Mesendoderm (in vitro differentiated cells): ENCODE results near the gene PLA2G4D.

Experiments used
- DNase-seq: peaks from one replicate; pipeline ENCODE4 v3.0.0; 2013
- H2AK5ac ChIP-seq: 2 replicates; pipeline ENCODE4 v1.6.1; 2013; ENCODE audit warnings: low read length, inconsistent platforms
- H2BK120ac ChIP-seq: 2 replicates; pipeline ENCODE4 v1.6.1; 2013; ENCODE audit warnings: low read depth, mild to moderate bottlenecking, low read length, moderate library complexity, mixed read lengths
- H2BK15ac ChIP-seq: replicated peaks from 2 replicates; pipeline ENCODE4 v1.6.1; 2013; ENCODE audit warnings: low read depth, mild to moderate bottlenecking, moderate library complexity
- H2BK5ac ChIP-seq: 2 replicates; pipeline ENCODE4 v1.6.1; 2013; ENCODE audit warnings: low read length, inconsistent platforms
- H3K18ac ChIP-seq: 2 replicates; pipeline ENCODE4 v1.6.1; 2013; ENCODE audit warnings: mild to moderate bottlenecking, low read length, mixed read lengths
- H3K23ac ChIP-seq: one replicate; pipeline ENCODE4 v1.6.1; 2013; ENCODE audit warnings: low read length
- H3K27ac ChIP-seq: 2 replicates; pipeline ENCODE4 v1.5.1; 2013; ENCODE audit warnings: low read depth, mild to moderate bottlenecking, inconsistent platforms, low read length, moderate library complexity
- H3K27me3 ChIP-seq: 2 replicates; pipeline ENCODE4 v1.6.1; 2013; ENCODE audit warnings: low read length, control low read depth, mild to moderate bottlenecking, inconsistent platforms; ENCODE audit not compliant: insufficient read depth, poor library complexity
- H3K36me3 ChIP-seq: 2 replicates; pipeline ENCODE4 v1.6.1; 2013; ENCODE audit warnings: low read length, inconsistent platforms; ENCODE audit not compliant: control insufficient read depth, insufficient read depth
- H3K4ac ChIP-seq: one replicate; pipeline ENCODE4 v1.6.1; 2013; ENCODE audit warnings: low read depth, mild to moderate bottlenecking, low read length, moderate library complexity
- H3K4me1 ChIP-seq: 2 replicates; pipeline ENCODE4 v1.6.1; 2013; ENCODE audit warnings: low read depth, low read length, inconsistent platforms; ENCODE audit not compliant: control insufficient read depth
- H3K4me2 ChIP-seq: 2 replicates; pipeline ENCODE4 v1.6.1; 2013; ENCODE audit warnings: low read length
- H3K4me3 ChIP-seq: 2 replicates; pipeline ENCODE4 v1.5.1; 2013; ENCODE audit warnings: mild to moderate bottlenecking, low read length
- H3K56ac ChIP-seq: one replicate; pipeline ENCODE4 v1.6.1; 2013; ENCODE audit warnings: low read length
- H3K79me1 ChIP-seq: 2 replicates; pipeline ENCODE4 v1.6.1; 2013; ENCODE audit warnings: low read length, inconsistent platforms
- H3K79me2 ChIP-seq: 2 replicates; pipeline ENCODE4 v1.6.1; 2013; ENCODE audit warnings: mild to moderate bottlenecking, low read length; ENCODE audit not compliant: control insufficient read depth, insufficient read depth
- H3K9ac ChIP-seq: 2 replicates; pipeline ENCODE4 v1.6.1; 2013; ENCODE audit warnings: low read length, inconsistent platforms
- H4K5ac ChIP-seq: one replicate; pipeline ENCODE4 v1.6.1; 2013; ENCODE audit warnings: low read length
- H4K8ac ChIP-seq: one replicate; pipeline ENCODE4 v1.6.1; 2013; ENCODE audit warnings: low read depth, mild to moderate bottlenecking, control low read depth, low read length, moderate library complexity
- WGBS: extraction: QIAGEN DNeasy Blood & Tissue Kit; methylation state at CpG from one replicate; pipeline ENCODE4 v1.1.7; 2013; ENCODE audit warnings: low lambda C conversion rate, missing lambda C conversion rate; ENCODE audit not compliant: insufficient coverage; ENCODE audit errors: extremely low coverage; 5-methylcytosine and 5-hydroxymethylcytosine counted together

PLA2G4D gene

GRCh38 chr15:42083916-42084315 is 10.4 kb downstream of the PLA2G4D start:
- Histone ChIP-seq H4K8ac (no peak overlapping the region), H3K36me3 (no peaks in the 10 kb centered on the region), H3K23ac (no peak overlapping the region), H3K4me1 (peaks cover 4% of the 10 kb centered on the region), H3K4me3 (no peak overlapping the region), H2AK5ac (no peak overlapping the region), H3K79me2 (no peaks in the 10 kb centered on the region), H3K56ac (no peak overlapping the region), H3K79me1 (no peaks in the 10 kb centered on the region), H3K27me3 (no peaks in the 10 kb centered on the region), H3K9ac (no peak overlapping the region), H3K18ac (no peak overlapping the region), H2BK5ac (no peak overlapping the region), H2BK15ac (no peak overlapping the region), H3K4me2 (no peak overlapping the region), H3K4ac (no peak overlapping the region), H3K27ac (no peak overlapping the region), H4K5ac (no peak overlapping the region), H2BK120ac (no peak overlapping the region)
- no peak for DNase-seq
- WGBS: no CpG with 5 or more reads among the region's 13 CpGs

DNA sequence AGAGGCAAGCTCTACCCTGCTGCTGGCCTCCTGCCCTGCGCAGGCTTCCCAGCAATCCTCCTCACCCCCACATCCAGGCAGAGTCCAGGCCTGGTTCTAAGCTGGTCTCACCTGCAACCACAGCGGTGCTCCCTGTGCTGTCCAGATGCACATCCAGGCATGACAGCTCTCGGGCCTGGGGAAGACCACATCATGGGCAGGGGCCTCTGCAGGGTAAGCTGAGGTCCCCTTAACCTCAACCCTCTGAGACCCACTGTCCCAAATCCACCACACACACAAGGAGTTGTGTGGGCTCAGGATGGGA is 10.8 kb downstream of the PLA2G4D start:
- Histone ChIP-seq H3K4ac (no peak overlapping the region), H3K9ac (no peak overlapping the region), H3K56ac (no peak overlapping the region), H3K79me2 (no peaks in the 10 kb centered on the region), H4K5ac (no peak overlapping the region), H3K36me3 (no peaks in the 10 kb centered on the region), H3K27me3 (no peaks in the 10 kb centered on the region), H2BK120ac (no peak overlapping the region), H3K27ac (no peak overlapping the region), H3K79me1 (no peaks in the 10 kb centered on the region), H3K23ac (no peak overlapping the region), H3K18ac (no peak overlapping the region), H4K8ac (no peak overlapping the region), H2AK5ac (no peak overlapping the region), H2BK15ac (no peak overlapping the region), H2BK5ac (no peak overlapping the region), H3K4me1 (peaks cover 4% of the 10 kb centered on the region), H3K4me2 (no peak overlapping the region), H3K4me3 (no peak overlapping the region)
- DNase-seq: no peak
- no CpG with 5 or more reads among the region's 3 CpGs for WGBS

- Histone ChIP-seq H3K79me2 (no peaks in the 10 kb centered on the region), H2BK120ac (no peak overlapping the region), H3K18ac (no peak overlapping the region), H3K4me3 (no peak overlapping the region), H3K4me1 (peaks cover 4% of the 10 kb centered on the region), H3K4ac (no peak overlapping the region), H3K23ac (no peak overlapping the region), H3K27ac (no peak overlapping the region), H2BK5ac (no peak overlapping the region), H3K27me3 (no peaks in the 10 kb centered on the region), H2AK5ac (no peak overlapping the region), H3K56ac (no peak overlapping the region), H2BK15ac (no peak overlapping the region), H4K8ac (no peak overlapping the region), H3K4me2 (no peak overlapping the region), H3K79me1 (no peaks in the 10 kb centered on the region), H3K9ac (no peak overlapping the region), H3K36me3 (no peaks in the 10 kb centered on the region), H4K5ac (no peak overlapping the region)
- no CpG with 5 or more reads among the region's 17 CpGs for WGBS
- DNase-seq: no peak
These were observed 11.3 kb downstream of the PLA2G4D start for GRCh38 chr15:42082823-42083604.

GRCh38 chr15:42082141-42082540 is 12.2 kb downstream of the PLA2G4D start:
- Histone ChIP-seq H3K79me2 (no peaks in the 10 kb centered on the region), H3K56ac (no peak overlapping the region)
- DNase-seq: no peak

GRCh38 chr15:42080919-42081830 is 13.2 kb downstream of the PLA2G4D start:
- no peak overlapping the region for H2BK120ac ChIP-seq
- no CpG with 5 or more reads among the region's 11 CpGs for WGBS
- H3K9ac ChIP-seq: no peak overlapping the region
- peak overlapping the region; percentile 85 for H3K23ac ChIP-seq
- no peak overlapping the region for H3K56ac ChIP-seq
- no peak overlapping the region for H4K8ac ChIP-seq
- no peak overlapping the region for H4K5ac ChIP-seq
- no peak overlapping the region for H3K18ac ChIP-seq
- no peaks in the 10 kb centered on the region for H3K36me3 ChIP-seq
- H2AK5ac ChIP-seq: no peak overlapping the region
- peaks cover 4% of the 10 kb centered on the region for H3K4me1 ChIP-seq
- H3K27me3 ChIP-seq: no peaks in the 10 kb centered on the region
- H3K79me1 ChIP-seq: no peaks in the 10 kb centered on the region
- no peak overlapping the region for H3K4ac ChIP-seq
- H3K79me2 ChIP-seq: no peaks in the 10 kb centered on the region
- no peak overlapping the region for H3K4me2 ChIP-seq
- no peak overlapping the region for H3K27ac ChIP-seq
- H2BK5ac ChIP-seq: no peak overlapping the region
- H3K4me3 ChIP-seq: no peak overlapping the region
- DNase-seq: no peak
- H2BK15ac ChIP-seq: no peak overlapping the region

More at GRCh38 chr15:42082141-42082540, 12.2 kb downstream of the PLA2G4D start:
- Histone ChIP-seq H3K27ac (no peak overlapping the region), H3K4me1 (peaks cover 4% of the 10 kb centered on the region), H3K9ac (no peak overlapping the region), H2BK120ac (no peak overlapping the region), H3K4me2 (no peak overlapping the region), H3K4me3 (no peak overlapping the region), H3K27me3 (no peaks in the 10 kb centered on the region), H2AK5ac (no peak overlapping the region), H2BK5ac (no peak overlapping the region), H4K5ac (no peak overlapping the region), H3K18ac (no peak overlapping the region), H3K23ac (no peak overlapping the region), H3K36me3 (no peaks in the 10 kb centered on the region), H4K8ac (no peak overlapping the region), H3K79me1 (no peaks in the 10 kb centered on the region), H3K4ac (no peak overlapping the region), H2BK15ac (no peak overlapping the region)
- WGBS: no CpG with 5 or more reads among the region's 1 CpG
